GM21423 (cell line): ENCODE measurements around the gene PATJ.
"Not testable (repeated sequence)": the region's sequence is repeated elsewhere in the genome, so short reads cannot be mapped to it uniquely, and the experiment has no call there.

Experiments used
- ATAC-seq: cut with Tn5 transposase; IDR thresholded peaks from one replicate; pipeline ENCODE4 v1.9.1; 2021; ENCODE audit warnings: mild to moderate bottlenecking, moderate library complexity; ENCODE audit not compliant: unreplicated experiment

Gene PATJ

DNA sequence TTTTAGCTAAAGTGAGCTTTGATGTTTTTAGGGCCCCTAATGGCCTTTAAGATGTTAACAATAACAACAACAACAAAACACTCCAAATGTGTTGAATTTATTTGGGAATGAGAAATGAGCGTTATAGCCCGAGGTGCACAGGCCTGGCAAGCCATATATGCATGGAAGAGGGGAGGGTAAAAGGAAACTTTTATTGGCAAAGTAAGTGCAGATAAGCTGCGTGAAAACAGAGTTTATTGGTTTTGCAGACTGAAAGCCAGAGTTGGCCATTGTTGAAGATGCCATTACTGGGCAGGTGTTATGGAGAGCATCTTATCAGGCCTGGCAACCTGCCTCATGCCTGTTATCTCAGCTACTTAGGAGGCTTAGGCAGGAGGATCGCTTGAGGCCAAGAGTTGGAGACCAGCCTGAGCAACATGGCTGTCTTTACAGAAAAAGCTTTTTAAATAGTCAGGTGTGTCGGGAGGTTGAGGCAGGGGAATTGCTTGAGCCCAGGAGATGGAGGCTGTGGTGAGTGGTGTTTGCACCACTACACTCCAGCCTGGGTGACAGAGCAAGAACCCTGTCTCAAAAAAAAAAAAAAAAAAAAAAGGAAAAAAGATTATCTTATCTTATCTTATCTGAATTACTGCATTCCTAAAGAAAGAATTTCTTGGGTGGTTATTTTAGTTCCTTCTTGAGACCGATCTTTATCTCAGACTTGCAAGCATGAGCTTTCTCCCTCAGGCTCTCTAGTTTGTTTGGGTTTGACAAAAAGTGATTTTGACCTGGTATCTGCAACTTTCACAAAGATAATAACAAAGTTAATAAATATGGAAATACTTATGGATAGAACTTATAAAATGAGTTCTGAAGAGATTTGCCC lies 1.7 kb downstream of the PATJ start:
- no peak for ATAC-seq

DNA sequence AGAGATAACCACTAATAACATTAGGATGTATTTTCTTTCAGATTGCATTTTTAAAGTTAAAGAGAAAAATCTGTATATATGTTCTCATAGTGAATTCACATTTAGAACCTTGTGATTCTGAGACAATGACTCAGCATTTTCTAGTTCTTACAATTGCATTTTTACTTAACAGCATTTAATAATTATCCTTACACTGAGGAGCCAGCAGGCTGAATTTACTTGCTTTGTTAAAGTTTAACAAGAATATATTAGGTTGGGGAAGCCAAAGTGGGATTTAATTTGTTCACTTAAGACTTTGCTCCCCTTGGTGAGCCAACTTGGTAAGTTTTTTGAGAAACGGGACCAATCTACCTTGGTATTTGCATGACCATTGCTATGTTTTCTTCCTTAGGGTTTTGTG lies 4.5 kb downstream of the PATJ start:
- ATAC-seq: no peak

DNA sequence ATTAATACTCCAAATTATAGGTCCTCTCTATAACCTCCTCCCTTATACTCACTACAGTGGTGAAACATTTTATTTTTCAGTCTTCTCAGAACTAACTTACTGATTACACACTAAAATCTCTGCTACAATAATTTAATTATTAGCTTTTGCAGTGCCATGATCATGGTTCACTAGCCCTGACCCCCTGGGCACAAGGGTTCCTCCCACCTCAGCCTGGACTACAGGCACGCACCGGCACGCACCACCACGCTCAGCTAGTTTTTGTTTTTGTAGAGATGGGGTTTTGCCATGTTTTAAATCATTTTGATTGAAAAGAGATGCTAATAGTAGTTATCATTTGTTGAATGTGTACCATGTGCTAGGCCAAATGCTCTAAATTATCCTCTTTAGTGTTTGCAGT lies 6.3 kb downstream of the PATJ start:
- no peak for ATAC-seq

DNA sequence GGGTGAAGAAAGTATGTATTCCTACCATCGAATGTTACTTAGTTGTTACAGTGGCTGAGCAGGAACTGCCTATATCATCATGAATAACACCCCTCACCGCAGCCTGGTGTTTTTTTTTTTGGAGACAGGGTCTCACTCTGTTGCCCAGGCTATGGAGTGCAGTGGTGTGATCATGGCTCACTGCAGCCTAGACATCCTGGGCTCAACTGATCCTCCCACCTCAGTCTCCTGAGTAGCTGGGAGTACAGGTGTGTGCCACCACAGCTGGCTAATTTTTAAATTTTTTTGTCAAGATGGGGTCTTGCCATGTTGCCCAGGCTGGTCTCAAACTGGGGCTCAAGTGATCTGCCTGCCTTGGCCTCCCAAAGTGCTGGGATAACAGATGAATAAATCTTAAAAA lies 7.3 kb downstream of the PATJ start:
- no peak for ATAC-seq

DNA sequence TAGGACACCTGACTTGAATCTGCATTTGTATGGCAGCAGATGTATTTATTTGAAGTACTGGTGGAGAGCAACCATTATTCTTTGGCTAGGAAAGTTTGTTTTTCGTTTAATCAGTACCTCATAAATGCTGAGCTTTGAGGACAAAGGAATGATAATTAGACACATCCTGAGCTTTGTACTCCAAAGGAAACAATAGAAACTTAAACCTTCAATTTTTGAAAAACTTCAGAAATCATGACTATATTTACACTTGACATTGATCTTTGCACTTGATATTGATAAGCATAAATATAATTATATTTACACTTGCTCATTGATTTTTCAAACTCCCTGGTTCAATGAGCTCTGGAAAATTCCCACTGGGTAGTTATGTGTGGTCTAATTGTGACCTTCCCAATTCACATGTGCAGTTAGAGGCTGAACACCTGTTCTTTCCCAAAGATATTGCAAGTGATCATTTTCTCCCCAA lies 10.7 kb downstream of the PATJ start:
- ATAC-seq: no peak

DNA sequence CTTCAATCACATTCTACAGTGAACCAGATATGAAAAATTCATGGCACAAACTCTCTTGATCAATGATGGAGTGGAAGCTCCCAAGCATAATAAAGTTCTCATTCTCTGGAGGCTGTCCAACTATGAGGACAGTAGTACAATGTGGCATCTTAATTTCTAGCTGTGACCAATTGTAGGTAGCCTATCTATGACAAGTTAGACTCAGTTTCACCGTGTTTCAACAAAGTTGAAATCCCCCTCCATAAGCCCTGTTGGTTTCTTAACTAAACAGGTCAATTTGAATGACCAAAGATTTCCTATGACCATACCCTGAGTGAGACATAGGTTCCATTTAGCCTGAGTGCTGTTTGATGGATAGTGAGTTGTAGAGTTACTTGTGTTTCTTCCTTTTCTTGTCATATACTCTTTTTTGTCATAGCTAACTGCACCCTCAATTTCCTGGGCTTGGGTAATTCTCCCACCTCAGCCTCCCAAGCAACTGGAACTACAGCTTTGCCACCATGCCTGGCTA lies 11.8 kb downstream of the PATJ start:
- no peak for ATAC-seq

DNA sequence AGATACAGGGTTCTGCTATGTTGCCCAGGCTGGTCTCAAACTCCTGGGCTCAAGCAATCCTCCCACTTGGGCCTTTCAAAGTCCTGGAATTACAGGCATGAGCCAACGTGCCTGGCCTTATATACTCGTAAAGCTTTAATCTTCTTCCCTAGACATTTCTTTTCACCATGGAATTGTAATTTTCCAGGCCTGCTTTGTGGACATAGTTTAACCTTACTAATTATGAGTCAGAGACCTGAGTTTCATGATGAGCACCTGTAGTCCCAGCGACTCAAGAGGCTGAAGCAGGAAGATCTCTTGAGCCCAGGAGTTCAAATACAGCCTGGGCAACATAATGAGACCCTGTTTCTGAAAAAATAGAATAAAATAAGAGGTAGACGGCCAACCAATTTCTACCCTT lies 12.3 kb downstream of the PATJ start:
- ATAC-seq: no peak

DNA sequence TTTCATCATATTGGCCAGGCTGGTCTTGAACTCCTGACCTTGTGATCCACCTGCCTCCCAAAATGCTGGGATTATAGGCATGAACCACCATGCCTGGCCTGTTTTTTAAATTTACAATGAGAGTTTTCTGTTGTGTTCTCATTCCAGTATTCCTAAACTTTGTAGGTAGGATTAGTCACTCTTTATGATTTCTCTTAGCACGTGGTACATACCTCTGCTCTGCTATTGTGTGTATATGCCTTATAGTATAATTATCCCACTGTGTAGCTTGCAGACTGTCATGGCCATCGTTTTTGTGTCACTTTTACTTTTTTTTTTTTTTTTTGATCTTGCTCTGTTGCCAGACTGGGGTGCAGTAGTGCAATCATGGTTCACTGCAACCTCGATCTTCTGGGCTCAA lies 14.5 kb downstream of the PATJ start:
- no peak for ATAC-seq

DNA sequence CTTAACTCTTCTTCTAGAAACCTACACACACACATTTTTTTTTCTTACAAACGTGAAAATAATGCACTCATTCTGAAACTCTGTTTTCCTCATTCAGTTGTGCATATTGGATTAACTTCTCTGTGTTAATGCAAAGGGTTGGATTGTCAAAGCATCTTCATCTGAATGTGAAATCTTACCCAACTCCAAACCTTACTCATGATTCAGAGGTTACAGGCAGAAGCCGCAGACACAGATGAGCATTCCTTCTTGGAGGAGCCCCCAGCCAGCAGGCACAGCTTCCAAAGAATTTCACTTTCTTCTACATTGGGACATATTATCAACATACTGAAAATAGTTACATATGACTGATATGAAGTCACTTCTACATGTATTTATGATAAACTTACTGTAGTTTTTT lies 15.7 kb downstream of the PATJ start:
- ATAC-seq: no peak

DNA sequence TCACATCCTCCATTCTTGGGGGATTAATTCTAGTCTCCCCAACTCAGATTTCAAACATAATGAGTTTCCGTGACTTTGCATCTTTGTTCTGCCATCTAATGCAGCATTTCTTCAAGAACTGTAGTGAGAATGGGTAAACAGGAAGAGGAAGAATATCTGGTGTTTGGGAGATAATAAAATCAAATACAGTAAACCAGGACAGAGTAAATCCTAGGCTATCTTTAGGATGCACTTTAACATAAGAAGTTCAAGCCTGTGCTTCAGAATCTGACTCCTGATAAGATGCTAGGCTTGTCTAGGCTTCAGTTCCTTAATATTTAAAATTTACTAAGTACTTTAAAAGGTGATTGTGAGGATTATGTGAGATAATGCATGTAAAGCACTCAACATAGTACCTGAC lies 27.9 kb downstream of the PATJ start:
- no peak for ATAC-seq

DNA sequence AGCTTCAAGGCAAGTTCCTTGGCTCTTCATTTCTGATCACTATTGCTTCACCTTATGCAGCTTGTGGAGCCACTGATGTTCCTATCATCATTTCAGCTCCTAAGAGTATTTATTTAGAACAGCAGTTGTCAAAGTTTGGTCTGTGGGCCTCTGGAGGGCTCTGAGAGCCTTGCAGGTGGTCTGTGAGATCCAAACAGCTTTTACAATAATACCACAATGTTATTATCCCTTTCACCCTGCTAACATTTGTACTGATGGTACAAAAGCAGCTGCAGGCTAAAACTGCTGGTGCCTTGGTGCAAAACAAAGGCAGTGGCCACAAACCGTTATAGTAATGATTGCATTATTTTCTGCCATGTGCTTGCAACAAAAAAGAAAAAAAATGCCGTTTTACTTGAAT lies 33.8 kb downstream of the PATJ start:
- no peak for ATAC-seq

DNA sequence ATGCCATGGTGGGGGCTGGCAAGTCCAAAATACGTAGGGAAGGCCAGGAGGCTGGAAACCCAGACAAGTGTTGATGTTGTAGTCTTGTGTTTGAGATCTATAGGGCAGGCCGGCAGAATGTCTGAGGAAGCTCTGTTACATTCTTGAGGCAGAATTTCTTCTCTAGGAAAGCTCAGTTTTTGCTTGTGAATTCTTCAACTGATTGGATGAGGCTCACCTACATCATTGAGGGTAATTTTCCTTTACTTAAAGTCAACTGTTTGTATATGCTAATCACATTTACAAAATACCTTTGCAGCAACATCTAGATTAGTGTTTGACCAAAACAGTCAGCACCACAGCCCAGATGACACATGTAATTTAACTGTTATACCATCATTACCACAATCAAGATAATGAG lies 37.0 kb downstream of the PATJ start:
- ATAC-seq: no peak

DNA sequence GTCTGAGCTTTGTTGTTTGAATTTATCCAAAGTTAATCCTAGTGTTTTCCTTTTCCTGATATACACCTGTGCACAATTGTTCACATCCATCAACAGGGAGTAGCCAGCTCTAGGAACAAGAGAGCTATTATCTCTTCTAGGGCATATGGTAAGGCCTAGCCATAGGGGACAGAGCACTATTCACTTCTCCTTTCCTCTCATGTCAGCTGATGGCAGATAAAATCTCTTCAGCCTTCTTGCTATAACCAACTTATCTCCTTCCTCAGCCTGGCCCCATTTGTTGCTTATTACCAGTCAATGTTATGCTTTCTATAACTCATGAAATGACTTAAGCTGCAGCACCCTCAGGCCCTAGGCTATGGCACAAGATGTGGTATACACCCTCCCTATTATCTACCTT lies 38.9 kb downstream of the PATJ start:
- no peak for ATAC-seq

DNA sequence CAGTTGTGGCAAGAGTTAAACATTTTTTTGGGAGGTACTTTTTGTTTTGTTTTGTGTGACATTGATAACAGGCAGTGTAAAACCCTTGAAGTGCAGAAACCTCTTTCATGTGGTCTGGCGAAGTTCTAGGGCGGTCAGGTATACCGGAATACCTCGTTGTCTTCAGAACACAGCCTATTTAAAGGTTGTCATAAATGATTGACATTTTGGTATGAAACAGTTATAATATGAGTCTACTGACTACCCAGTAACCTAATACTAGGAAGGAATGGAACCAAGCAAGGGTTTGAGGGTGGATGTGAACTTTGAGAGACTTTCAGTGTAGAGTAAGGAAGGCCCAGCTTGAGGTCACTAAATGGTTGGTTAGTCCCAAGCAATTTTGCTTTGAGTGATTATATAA lies 40.5 kb downstream of the PATJ start:
- ATAC-seq: peak; percentile 91

DNA sequence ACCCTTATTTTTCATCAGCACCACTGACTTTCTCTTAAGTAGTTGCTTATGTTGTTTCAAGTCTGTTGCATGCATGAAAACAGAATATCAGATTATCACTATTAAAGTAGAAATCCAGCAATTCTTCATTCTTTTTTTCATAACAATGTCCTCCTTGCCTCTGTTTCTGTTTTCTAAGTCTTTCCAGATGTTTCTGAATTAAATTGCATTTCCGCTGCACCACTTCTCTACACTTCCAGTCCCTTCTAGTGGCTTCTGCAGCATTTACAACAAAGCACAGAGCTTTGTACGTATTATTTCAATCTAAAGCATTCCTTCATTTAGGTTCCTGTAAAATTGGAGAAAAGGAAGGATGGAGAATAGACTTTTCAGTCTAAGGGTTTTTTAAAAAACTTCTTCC lies 42.4 kb downstream of the PATJ start:
- no peak for ATAC-seq

DNA sequence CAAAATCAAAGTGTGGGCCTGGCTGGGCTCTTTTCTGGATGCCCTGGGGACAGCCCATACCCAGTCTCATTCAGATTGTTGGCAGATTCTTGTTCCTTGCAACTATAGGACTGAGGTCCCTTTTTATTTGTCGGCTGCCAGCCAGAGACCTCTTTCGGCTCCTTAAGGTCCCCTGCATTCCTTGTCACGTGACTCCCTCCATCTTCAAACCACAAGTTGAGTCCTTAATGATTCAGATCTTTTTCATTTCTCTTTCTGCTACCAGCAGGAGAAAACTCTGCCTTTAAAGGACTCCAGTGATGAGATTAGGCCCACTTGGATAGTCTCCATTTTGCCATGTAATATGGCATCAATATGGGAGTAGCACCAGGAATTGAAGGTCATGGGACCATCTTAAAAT lies 48.6 kb downstream of the PATJ start:
- ATAC-seq: no peak

DNA sequence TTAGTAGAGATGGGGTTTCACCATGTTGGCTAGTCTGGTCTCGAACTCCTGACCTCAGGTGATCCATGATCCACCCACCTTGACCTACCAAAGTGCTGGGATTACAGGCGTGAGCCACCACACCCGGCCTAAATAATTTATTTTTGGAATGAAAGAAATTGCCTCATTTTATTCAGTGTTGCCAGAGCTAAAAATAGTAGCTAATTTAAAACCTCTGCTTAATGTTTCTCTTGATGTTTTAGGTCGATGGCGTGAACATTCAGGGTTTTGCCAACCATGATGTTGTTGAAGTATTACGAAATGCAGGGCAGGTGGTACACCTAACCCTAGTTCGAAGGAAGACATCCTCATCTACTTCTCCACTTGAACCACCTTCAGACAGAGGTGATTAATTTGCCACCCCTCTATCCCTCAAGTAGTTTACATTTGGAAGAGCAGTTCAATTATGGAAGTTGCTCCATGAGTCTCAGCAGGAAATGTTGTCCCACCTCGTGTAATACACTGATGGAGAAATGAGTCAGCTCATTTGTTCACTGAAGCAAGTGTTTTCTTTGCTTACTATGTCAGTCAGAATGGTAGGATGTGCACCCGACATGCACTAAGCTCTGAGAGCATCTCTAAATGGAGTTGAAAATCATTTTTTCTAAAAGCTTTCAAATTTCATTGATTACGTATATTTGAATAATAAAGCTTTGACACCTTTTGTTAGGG lies 54.9 kb downstream of the PATJ start:
- ATAC-seq: no peak

DNA sequence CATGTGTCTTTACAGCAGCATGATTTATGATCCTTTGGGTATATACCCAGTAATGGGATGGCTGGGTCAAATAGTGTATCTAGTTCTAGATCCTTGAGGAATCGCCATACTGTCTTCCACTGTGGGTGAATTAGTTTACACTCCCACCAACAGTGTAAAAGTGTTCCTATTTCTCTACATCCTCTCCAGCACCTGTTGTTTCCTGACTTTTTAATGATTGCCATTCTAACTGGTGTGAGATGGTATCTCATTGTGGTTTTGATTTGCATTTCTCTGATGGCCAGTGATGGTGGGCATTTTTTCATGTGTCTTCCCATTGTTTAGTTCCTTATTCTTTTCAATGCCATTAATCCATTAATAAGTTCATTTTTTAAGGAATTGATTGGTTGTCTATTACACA lies 58.8 kb downstream of the PATJ start:
- ATAC-seq: not testable (repeated sequence)

DNA sequence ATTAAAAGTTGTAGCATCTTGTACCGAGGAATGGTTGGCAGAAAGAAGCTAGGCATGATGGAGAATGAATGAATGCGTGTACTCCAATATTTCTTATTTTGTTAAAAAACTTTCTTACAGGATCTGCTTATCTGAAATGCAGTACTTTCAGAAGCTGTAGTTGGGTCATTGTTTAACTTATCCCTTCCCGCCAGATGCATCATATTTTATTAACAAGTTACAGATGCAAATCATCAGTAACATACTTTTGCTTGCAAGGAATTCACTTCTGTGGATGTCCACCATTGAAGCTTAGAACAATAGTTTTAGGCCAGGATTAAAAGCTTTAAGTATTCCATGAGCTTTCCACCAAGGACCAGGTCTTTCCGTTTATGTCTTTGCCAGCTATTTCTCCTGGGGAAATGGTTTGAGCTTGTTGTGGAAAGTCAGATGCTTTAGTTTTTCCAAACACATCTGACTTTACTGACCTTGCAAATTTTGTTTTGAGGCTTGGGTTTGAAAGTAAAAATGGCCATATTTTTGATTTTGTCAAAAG lies 65.4 kb downstream of the PATJ start:
- no peak for ATAC-seq

DNA sequence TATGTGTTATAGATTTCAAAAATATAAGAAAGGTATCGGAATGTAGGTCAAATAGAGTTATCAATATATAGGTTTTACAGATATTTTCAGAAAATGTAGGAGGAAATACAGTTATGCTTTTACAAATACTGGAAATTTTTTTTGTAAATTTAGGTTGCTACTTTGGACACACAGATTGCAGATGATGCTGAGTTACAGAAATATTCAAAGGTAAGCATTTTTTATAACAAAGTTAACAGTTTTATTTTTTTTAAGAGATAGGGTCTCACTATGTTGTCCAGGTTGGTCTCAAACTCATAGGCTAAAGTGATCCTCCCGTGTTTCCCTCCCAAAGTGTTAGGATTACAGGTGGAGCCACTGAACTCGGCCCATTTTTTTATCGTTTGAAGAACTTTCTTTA lies 66.0 kb downstream of the PATJ start:
- no peak for ATAC-seq

DNA sequence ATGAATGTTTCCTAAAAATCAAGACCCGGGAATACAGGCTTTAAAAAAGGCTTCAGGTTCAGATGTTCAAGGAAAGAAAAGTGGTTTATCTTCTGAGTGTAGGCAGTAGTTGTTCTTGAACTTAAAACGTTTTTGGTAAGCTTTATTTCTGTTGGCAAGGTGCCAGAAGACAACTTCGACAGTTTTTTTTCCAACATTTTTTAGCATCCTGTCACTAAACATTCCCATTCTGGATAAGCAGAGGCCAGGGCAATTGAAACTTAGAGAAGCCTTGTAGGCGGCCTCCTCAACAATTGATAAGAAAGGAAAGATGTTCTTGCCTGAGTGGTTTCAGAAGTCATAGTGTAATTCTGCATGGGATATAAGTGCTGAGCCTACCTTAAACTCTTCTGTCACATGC lies 66.7 kb downstream of the PATJ start:
- ATAC-seq: no peak

DNA sequence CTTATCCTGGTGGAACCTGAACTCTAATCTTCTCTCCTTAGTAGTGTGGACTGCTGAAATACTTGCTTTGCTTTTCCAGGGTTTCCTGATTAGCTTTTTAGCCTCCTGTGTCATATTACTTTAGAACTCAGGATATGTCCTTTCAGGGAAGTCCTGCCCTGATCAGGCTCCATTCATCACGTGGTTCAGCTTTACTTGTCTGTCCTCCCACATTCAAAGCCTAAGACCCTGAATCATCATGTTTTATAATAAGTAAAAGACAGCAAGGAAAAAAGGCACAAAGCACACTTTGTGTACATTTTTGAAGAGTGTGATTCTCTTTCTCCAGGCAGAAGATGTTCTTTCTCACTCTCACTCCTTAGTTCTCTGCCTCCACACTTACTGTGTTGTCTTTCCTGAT lies 70.6 kb downstream of the PATJ start:
- no peak for ATAC-seq
